Thoracic aorta (tissue), 2 donors: ENCODE measurements around the gene CDH22. TPM values are rescaled to one million over a fixed set of nuclear protein-coding genes. Genes with fewer than 3 reads are reported as not detected.

ENCODE experiments used
- ATAC-seq: fragments of 150-250 bp; one replicate; pipeline ENCODE4 v1.8.0; 2017; ENCODE audit warnings: low read depth; ENCODE audit not compliant: insufficient number of reproducible peaks, low FRiP score
- DNase-seq: peaks from one replicate; pipeline ENCODE4 v3.0.0-alpha.2; 2020; ENCODE audit warnings: low spot score
- H3K27ac ChIP-seq, 2 donors: fragments of 200-600 bp; sonication (generic); 1 replicate in 1 of 2; 2 replicates in 1 of 2; pipeline ENCODE4 v1.5.1; 2016; ENCODE audit warnings: mild to moderate bottlenecking in 2 of 2, moderate library complexity in 2 of 2
- H3K27me3 ChIP-seq: fragments of 200-600 bp; sonication (generic); replicated peaks from 2 replicates; pipeline ENCODE4 v1.6.0; 2016; ENCODE audit warnings: mild to moderate bottlenecking; ENCODE audit not compliant: insufficient read depth
- H3K36me3 ChIP-seq: fragments of 200-600 bp; sonication (generic); one replicate; pipeline ENCODE4 v1.5.1; 2016
- H3K4me1 ChIP-seq, 2 donors: fragments of 200-600 bp; sonication (generic); 1 replicate in 1 of 2; 2 replicates in 1 of 2; pipeline versions ENCODE4 v1.5.1 to v1.6.0; 2016; ENCODE audit warnings: low read depth in 2 of 2, mild to moderate bottlenecking in 1 of 2; ENCODE audit not compliant: control insufficient read depth in 1 of 2
- H3K4me3 ChIP-seq: fragments of 200-600 bp; sonication (generic); 2 replicates; pipeline ENCODE4 v1.5.1; 2016; ENCODE audit warnings: mild to moderate bottlenecking
- H3K9me3 ChIP-seq: fragments of 200-600 bp; sonication (generic); 2 replicates; pipeline ENCODE4 v1.5.1; 2016
- total RNA-seq, 2 donors: library from RNA; depleted of rRNA; stranded (reverse); fragments of >200 nt; gene quantifications; one replicate each; pipeline versions ENCODE4 v1.1.0 to v1.2.3, GENCODE V29; 2016
- TF ChIP-seq, protein P1 (sequence below): fragments of 200-600 bp; sonication (generic); IDR thresholded peaks from one replicate; pipeline ENCODE4 v1.5.1; 2019; ENCODE audit warnings: antibody characterized with exemption

The CDH22 gene
- total RNA-seq, 2 donors from 2014 or later = not detected

DNA sequence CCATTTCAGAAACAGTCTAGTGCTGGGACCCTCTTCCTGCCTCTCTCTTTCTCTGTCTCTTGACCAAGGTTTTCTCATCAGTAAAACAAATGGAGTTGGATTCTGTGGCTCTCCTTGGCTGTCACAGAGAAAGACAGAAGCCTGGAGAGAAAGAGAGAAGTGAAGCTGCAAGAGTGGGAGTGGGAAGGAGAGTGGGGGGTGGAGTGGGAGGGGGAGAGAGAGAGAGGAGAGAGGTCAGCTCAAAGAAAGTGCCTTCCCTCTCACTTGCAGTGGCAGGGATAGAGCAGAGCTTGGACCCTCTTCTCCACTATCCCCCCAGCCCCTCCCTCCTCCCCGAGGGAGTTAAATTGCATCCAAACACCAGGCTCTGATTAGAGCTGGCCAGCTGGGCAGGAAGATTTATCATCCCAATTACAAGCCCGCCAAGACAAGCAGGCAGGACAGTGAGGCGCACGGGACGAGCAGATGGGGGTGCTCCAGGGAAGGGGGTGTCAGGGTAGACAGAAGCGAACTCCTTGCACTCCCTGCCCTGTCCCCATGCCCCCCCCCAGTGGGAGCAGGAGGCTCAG is 115.8 kb downstream of the CDH22 start:
- no peaks in the 10 kb centered on the region for H3K9me3 ChIP-seq
- no peak overlapping the region for H3K4me3 ChIP-seq
- no peaks in the 10 kb centered on the region for H3K36me3 ChIP-seq
- H3K27me3 ChIP-seq = no peaks in the 10 kb centered on the region
- H3K27ac ChIP-seq = no peak overlapping the region
- no peak for ATAC-seq
- no peaks in the 10 kb centered on the region for H3K4me1 ChIP-seq
- TF ChIP-seq, protein P1, sequence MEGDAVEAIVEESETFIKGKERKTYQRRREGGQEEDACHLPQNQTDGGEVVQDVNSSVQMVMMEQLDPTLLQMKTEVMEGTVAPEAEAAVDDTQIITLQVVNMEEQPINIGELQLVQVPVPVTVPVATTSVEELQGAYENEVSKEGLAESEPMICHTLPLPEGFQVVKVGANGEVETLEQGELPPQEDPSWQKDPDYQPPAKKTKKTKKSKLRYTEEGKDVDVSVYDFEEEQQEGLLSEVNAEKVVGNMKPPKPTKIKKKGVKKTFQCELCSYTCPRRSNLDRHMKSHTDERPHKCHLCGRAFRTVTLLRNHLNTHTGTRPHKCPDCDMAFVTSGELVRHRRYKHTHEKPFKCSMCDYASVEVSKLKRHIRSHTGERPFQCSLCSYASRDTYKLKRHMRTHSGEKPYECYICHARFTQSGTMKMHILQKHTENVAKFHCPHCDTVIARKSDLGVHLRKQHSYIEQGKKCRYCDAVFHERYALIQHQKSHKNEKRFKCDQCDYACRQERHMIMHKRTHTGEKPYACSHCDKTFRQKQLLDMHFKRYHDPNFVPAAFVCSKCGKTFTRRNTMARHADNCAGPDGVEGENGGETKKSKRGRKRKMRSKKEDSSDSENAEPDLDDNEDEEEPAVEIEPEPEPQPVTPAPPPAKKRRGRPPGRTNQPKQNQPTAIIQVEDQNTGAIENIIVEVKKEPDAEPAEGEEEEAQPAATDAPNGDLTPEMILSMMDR = no peak
- DNase-seq = no peak

DNA sequence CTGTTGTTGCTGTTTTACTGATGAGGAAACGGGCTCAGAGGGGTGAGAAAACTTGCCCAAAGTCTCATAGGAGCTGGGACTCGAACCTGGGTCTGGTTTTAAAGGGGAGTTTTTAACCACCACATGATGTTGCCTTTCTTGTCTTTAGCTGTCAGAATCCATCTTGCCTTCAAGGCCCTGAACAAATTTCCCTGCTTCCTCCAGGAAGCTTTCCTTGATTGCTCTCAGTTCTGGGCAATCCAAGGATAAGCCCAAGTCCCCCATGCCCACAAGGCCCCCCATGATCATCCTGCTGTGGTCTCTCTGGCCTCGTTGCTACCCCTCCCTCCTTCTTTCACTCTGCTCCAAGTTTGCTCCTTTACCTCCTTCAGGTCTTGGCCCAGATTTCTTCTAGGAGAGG is 116.7 kb downstream of the CDH22 start:
- no peak overlapping the region for H3K27ac ChIP-seq
- ATAC-seq (no peak), DNase-seq (no peak)
- H3K4me1 ChIP-seq = no peaks in the 10 kb centered on the region
- no peak overlapping the region for H3K4me3 ChIP-seq
- TF ChIP-seq, protein P1 = no peak
- H3K27me3 ChIP-seq = no peaks in the 10 kb centered on the region
- H3K36me3 ChIP-seq = no peaks in the 10 kb centered on the region
- no peaks in the 10 kb centered on the region for H3K9me3 ChIP-seq

DNA sequence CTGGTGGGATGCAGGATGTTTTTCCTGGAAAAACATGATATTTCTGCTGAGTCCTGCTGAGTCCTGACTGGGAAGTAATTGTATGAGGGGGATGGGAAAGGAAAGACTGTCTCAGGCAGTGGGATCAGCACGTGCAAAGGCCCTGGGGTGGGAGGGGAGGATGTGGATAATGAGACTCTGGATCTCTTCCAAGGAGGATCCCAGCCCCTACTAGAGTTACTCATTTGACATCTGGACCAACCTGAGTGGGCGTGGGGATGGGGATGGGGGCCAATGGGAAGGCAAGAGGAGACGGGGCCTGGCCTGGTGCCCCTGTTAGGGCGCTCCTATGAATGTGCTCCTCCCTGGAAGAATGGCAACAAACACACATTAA is 117.1 kb downstream of the CDH22 start:
- no peaks in the 10 kb centered on the region for H3K4me1 ChIP-seq
- no peaks in the 10 kb centered on the region for H3K9me3 ChIP-seq
- ATAC-seq (no peak), DNase-seq (no peak)
- no peak overlapping the region for H3K27ac ChIP-seq
- H3K4me3 ChIP-seq = no peak overlapping the region
- H3K27me3 ChIP-seq = no peaks in the 10 kb centered on the region
- TF ChIP-seq, protein P1 = no peak
- no peaks in the 10 kb centered on the region for H3K36me3 ChIP-seq

DNA sequence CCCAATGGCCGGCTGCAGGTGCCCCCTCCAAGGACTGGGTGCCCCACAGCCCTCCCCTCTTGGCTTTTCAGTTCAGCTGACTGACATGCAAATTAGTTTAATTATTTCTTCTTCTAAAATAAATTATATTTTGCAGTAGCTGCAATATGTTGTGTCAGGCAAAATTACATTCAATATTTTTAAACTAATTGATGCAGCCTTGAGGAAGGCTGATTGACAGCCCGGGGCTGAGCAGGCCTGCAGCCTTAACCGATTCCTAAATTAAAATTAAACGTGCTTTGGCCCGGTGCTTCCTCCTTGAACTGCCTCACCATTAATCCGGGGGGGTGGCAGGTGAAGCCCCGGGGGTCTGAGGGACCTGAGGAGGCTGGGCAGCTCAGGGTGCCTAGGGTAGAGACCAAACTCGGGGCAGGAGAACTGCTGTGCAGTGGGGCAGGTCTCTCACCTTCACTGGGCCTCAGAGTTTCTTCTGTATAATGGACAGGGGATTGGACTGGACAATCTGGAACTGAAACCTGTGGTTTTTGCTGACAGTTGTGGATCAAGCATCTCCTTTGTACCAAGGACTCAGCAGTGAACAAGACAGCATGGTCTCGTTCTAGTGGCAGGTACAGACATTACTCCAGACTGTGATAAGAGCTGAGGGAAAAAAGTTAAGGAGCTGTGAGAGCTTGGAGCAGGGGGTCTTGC is 117.7 kb downstream of the CDH22 start:
- Histone ChIP-seq H3K36me3 (no peaks in the 10 kb centered on the region), H3K27me3 (no peaks in the 10 kb centered on the region)

DNA sequence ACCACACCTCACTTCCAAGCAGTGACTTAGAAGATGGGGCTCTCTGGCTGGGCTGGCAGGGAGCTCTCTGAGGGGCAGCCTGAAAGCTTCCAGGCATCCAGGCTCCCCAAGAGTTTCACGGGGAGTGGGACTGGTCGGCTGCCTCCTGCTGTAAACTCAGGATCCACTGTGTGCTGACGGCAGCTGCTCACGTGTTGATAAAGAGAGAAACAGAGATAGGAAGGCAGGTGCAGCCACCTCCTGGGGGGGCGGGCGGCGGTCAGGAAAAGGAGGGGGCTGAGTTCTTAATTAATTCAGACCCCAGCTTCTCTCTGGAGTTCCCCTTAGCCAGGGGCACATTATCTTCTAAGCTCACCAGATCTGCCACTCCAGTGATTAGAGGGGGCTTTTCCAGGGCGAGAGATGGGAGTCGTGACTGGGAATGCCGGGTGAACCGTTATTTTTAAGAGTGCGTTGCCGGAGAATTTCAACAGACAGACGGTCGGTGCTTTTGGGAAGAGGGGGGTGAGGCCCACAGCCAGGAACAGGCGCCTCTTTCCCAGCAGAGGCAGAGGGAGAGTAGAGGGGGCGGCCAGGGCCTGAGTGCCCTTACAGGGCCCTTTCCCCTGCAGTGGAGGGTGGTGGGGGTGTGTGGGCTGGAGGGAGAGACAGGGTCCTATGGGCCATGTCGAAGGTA is 119.3 kb downstream of the CDH22 start:
- Histone ChIP-seq H3K9me3 (no peaks in the 10 kb centered on the region), H3K27me3 (no peaks in the 10 kb centered on the region), H3K4me1 (no peaks in the 10 kb centered on the region), H3K36me3 (no peaks in the 10 kb centered on the region), H3K27ac (no peak overlapping the region), H3K4me3 (no peak overlapping the region)
- ATAC-seq (no peak), DNase-seq (no peak)
- TF ChIP-seq, protein P1 = no peak

More for the DNA sequence above, 117.7 kb downstream of the CDH22 start:
- TF ChIP-seq, protein P1 = no peak
- H3K4me1 ChIP-seq = no peaks in the 10 kb centered on the region
- H3K4me3 ChIP-seq = no peak overlapping the region
- ATAC-seq = no peak
- no peak for DNase-seq
- no peak overlapping the region for H3K27ac ChIP-seq
- no peaks in the 10 kb centered on the region for H3K9me3 ChIP-seq
